H9 (cell line): Measurements from ENCODE around the gene SPTSSB. TPM values are rescaled to one million over a fixed set of nuclear protein-coding genes. Genes with fewer than 3 reads are reported as not detected.

Experiments used
- DNase-seq: peaks from one replicate; pipeline ENCODE4 v3.0.0-alpha.2; 2017
- H2AFZ ChIP-seq: one replicate; pipeline ENCODE4 v1.6.1; 2013; ENCODE audit warnings: mild to moderate bottlenecking, low read length, control low read depth, moderate library complexity
- H2AK5ac ChIP-seq: 2 replicates; pipeline ENCODE4 v1.6.1; 2013; ENCODE audit warnings: low read length, control low read depth, mixed read lengths; ENCODE audit not compliant: insufficient read length
- H2BK120ac ChIP-seq: one replicate; pipeline ENCODE4 v1.6.1; 2013; ENCODE audit warnings: low read depth, mild to moderate bottlenecking, low read length, control low read depth, inconsistent platforms; ENCODE audit not compliant: poor library complexity, severe bottlenecking
- H2BK12ac ChIP-seq: 2 replicates; pipeline ENCODE4 v1.6.1; 2013; ENCODE audit warnings: low read length, control low read depth, mixed read lengths, low read depth; ENCODE audit not compliant: insufficient read length
- H2BK15ac ChIP-seq: 2 replicates; pipeline ENCODE4 v1.6.1; 2013; ENCODE audit warnings: low read depth, low read length, control low read depth
- H2BK20ac ChIP-seq: one replicate; pipeline ENCODE4 v1.6.1; 2013; ENCODE audit warnings: low read depth, mild to moderate bottlenecking, low read length, control low read depth, inconsistent platforms; ENCODE audit not compliant: poor library complexity, severe bottlenecking
- H2BK5ac ChIP-seq: 2 replicates; pipeline ENCODE4 v1.6.1; 2013; ENCODE audit warnings: low read length, control low read depth, mixed read lengths; ENCODE audit not compliant: insufficient read length
- H3K14ac ChIP-seq: 2 replicates; pipeline ENCODE4 v1.6.1; 2013; ENCODE audit warnings: low read length, control low read depth; ENCODE audit not compliant: insufficient read depth
- H3K18ac ChIP-seq: 2 replicates; pipeline ENCODE4 v1.6.1; 2013; ENCODE audit warnings: low read depth, mild to moderate bottlenecking, mixed read lengths, low read length, control low read depth; ENCODE audit not compliant: insufficient read length
- H3K23ac ChIP-seq: 2 replicates; pipeline ENCODE4 v1.6.1; 2013; ENCODE audit warnings: low read length, control low read depth, mixed read lengths, low read depth; ENCODE audit not compliant: insufficient read length
- H3K23me2 ChIP-seq: 2 replicates; pipeline ENCODE4 v1.6.1; 2013; ENCODE audit warnings: low read depth, mild to moderate bottlenecking, mixed read lengths, low read length, control low read depth; ENCODE audit not compliant: insufficient read length, poor library complexity, severe bottlenecking
- H3K27ac ChIP-seq: 2 replicates; pipeline ENCODE4 v1.5.1; 2013; ENCODE audit warnings: low read length, control low read depth, mixed read lengths, low read depth; ENCODE audit not compliant: insufficient read length
- H3K27me3 ChIP-seq: 2 replicates; pipeline ENCODE4 v1.6.1; 2013; ENCODE audit warnings: low read length, control low read depth, inconsistent platforms; ENCODE audit not compliant: insufficient read depth
- H3K4ac ChIP-seq: 2 replicates; pipeline ENCODE4 v1.6.1; 2013; ENCODE audit warnings: low read depth, mild to moderate bottlenecking, control low read depth, inconsistent platforms, low read length, moderate library complexity
- H3K4me1 ChIP-seq: 2 replicates; pipeline ENCODE4 v1.6.1; 2013; ENCODE audit warnings: low read length, control low read depth, inconsistent platforms; ENCODE audit not compliant: insufficient read depth
- H3K4me2 ChIP-seq: 2 replicates; pipeline ENCODE4 v1.6.1; 2013; ENCODE audit warnings: low read length, control low read depth, mixed read lengths; ENCODE audit not compliant: insufficient read length, insufficient read depth
- H3K56ac ChIP-seq: 2 replicates; pipeline ENCODE4 v1.6.1; 2013; ENCODE audit warnings: low read depth, mild to moderate bottlenecking, mixed read lengths, low read length, control low read depth; ENCODE audit not compliant: insufficient read length
- H3K79me1 ChIP-seq: 2 replicates; pipeline ENCODE4 v1.6.1; 2013; ENCODE audit warnings: low read depth, mild to moderate bottlenecking, moderate library complexity, low read length, control low read depth, inconsistent platforms; ENCODE audit not compliant: insufficient read depth, poor library complexity, severe bottlenecking
- H3K79me2 ChIP-seq: 2 replicates; pipeline ENCODE4 v1.6.1; 2013; ENCODE audit warnings: low read length, control low read depth, inconsistent platforms; ENCODE audit not compliant: insufficient read depth
- H3K9ac ChIP-seq: 2 replicates; pipeline ENCODE4 v1.6.1; 2013; ENCODE audit warnings: low read length, control low read depth, mixed read lengths; ENCODE audit not compliant: insufficient read length; ENCODE audit errors: extremely low read depth
- H3K9me3 ChIP-seq: one replicate; pipeline ENCODE4 v1.6.1; 2013; ENCODE audit warnings: low read depth, low read length, inconsistent platforms; ENCODE audit not compliant: control insufficient read depth
- H3T11ph ChIP-seq: one replicate; pipeline ENCODE4 v1.6.1; 2013; ENCODE audit warnings: mild to moderate bottlenecking, low read length, control low read depth, inconsistent platforms
- H4K20me1 ChIP-seq: one replicate; pipeline ENCODE4 v1.6.1; 2013; ENCODE audit not compliant: control insufficient read depth, insufficient read length, insufficient read depth
- H4K5ac ChIP-seq: 2 replicates; pipeline ENCODE4 v1.6.1; 2013; ENCODE audit warnings: low read depth, mild to moderate bottlenecking, mixed read lengths, low read length, control low read depth; ENCODE audit not compliant: insufficient read length
- H4K8ac ChIP-seq: replicated peaks from 2 replicates; pipeline ENCODE4 v1.6.1; 2013; ENCODE audit warnings: low read length, control low read depth, mixed read lengths, low read depth; ENCODE audit not compliant: insufficient read length
- H4K91ac ChIP-seq: 2 replicates; pipeline ENCODE4 v1.6.1; 2013; ENCODE audit warnings: low read depth, mild to moderate bottlenecking, moderate library complexity, mixed read lengths, low read length, control low read depth; ENCODE audit not compliant: insufficient read length
- H3K27ac Mint-ChIP-seq, 3 experiments: 2 replicates in 2 of 3; 3 replicates in 1 of 3; pipeline ENCODE4 v1.8.0; 2020 to 2021; ENCODE audit warnings: mixed read lengths in 3 of 3, mild to moderate bottlenecking in 1 of 3, moderate library complexity in 1 of 3
- H3K27me3 Mint-ChIP-seq: 2 replicates; pipeline ENCODE4 v1.8.0; 2021; ENCODE audit warnings: low read depth, mild to moderate bottlenecking, moderate library complexity, mixed read lengths
- H3K36me3 Mint-ChIP-seq, 3 experiments: 2 replicates in 2 of 3; 3 replicates in 1 of 3; pipeline ENCODE4 v1.8.0; 2020 to 2021; ENCODE audit warnings: low read depth in 3 of 3, mixed read lengths in 3 of 3; ENCODE audit not compliant: insufficient read depth in 1 of 3
- H3K4me1 Mint-ChIP-seq, 2 experiments: 2 replicates each; pipeline ENCODE4 v1.8.0; 2020; ENCODE audit warnings: mixed read lengths in 2 of 2
- H3K4me3 Mint-ChIP-seq, 2 experiments: 2 replicates in 1 of 2; 3 replicates in 1 of 2; pipeline ENCODE4 v1.8.0; 2020 to 2021; ENCODE audit warnings: mild to moderate bottlenecking in 2 of 2, mixed read lengths in 2 of 2, moderate library complexity in 1 of 2
- H3K9me3 Mint-ChIP-seq, 2 experiments: 2 replicates in 1 of 2; 3 replicates in 1 of 2; pipeline ENCODE4 v1.8.0; 2020; ENCODE audit warnings: mild to moderate bottlenecking in 2 of 2, mixed read lengths in 2 of 2, moderate library complexity in 1 of 2
- CTCF ChIP-seq: fragments of 200-600 bp; sonication (generic); conservative IDR thresholded peaks from 3 replicates; pipeline ENCODE4 v1.8.0; 2021; ENCODE audit warnings: antibody characterized with exemption, mild to moderate bottlenecking
- WGBS: extraction: QIAGEN DNeasy Blood & Tissue Kit; methylation state at CpG from one replicate; pipeline ENCODE4 v1.1.7; 2013; ENCODE audit warnings: missing lambda C conversion rate, low lambda C conversion rate, mixed read lengths; ENCODE audit not compliant: insufficient read length; ENCODE audit errors: extremely low coverage; 5-methylcytosine and 5-hydroxymethylcytosine counted together
- total RNA-seq: library from RNA; stranded (reverse); gene quantifications from 2 replicates; pipeline ENCODE4 v1.2.1, GENCODE V29; 2021

The SPTSSB gene
- total RNA-seq, 1 experiment from 2014 or later = 3.5 TPM

DNA sequence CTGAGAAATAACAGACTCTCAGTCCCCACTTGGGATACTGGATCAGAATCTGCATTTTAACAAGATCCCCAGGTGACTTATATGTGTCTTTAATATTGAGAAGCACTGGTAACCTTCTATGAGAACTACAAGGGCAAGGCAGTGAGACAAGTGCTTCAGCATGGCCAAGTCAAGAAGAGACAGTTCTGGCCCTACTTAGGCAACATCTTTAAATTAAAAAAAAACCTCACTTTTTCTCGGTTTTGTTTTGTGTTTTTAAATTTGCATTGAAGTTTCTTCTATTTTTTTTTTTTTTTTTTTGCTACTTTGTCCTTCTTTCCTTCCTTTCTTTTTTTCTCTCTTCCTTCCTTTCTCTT is 42.5 kb upstream of the SPTSSB start:
- Mint-ChIP-seq H3K27ac (peak overlapping the region in 1 of 3 experiments; percentile 31; a peak in 1 of 7 replicates), H3K9me3 (peaks cover 13 to 19% of the 10 kb centered on the region in 2 experiments), H3K4me1 (peaks cover 15 to 20% of the 10 kb centered on the region in 2 experiments), H3K4me3 (no peak overlapping the region), H3K36me3 (peaks cover 22 to 28% (median 25%) of the 10 kb centered on the region in 3 experiments), H3K27me3 (no peaks in the 10 kb centered on the region)
- Histone ChIP-seq H3K18ac (no peak overlapping the region), H2AFZ (no peak overlapping the region), H2BK12ac (no peak overlapping the region), H3K4me2 (no peak overlapping the region), H3K23ac (no peak overlapping the region), H4K8ac (no peak overlapping the region), H3K27me3 (no peaks in the 10 kb centered on the region), H3K79me2 (no peaks in the 10 kb centered on the region), H3K14ac (no peak overlapping the region), H2AK5ac (no peak overlapping the region), H2BK15ac (no peak overlapping the region), H4K91ac (no peak overlapping the region), H3K79me1 (no peaks in the 10 kb centered on the region), H4K5ac (no peak overlapping the region), H3K4ac (no peak overlapping the region), H3K56ac (no peak overlapping the region), H2BK20ac (no peak overlapping the region), H2BK5ac (no peak overlapping the region), H3K23me2 (no peaks in the 10 kb centered on the region), H3K27ac (no peak overlapping the region), H3K4me1 (peaks cover 1% of the 10 kb centered on the region; the same call in 1 of the 2 replicates), H3K9ac (no peak overlapping the region), H3K9me3 (no peaks in the 10 kb centered on the region), H3T11ph (no peak overlapping the region), H2BK120ac (no peak overlapping the region), H4K20me1 (no peaks in the 10 kb centered on the region)
- TF ChIP-seq CTCF = no peak
- DNase-seq = no peak
- no CpG with 5 or more reads among the region's 1 CpG for WGBS
